Rectal smooth muscle tissue (tissue), 1 donor: Measurements from ENCODE around the gene TASOR.
"Not testable (repeated sequence)": the region's sequence is repeated elsewhere in the genome, so short reads cannot be mapped to it uniquely, and the experiment has no call there.

Experiments used
- H3K27ac ChIP-seq: one replicate; pipeline ENCODE4 v1.7.0; 2013; ENCODE audit warnings: low read depth, low read length, inconsistent platforms
- H3K27me3 ChIP-seq: one replicate; pipeline ENCODE4 v1.7.0; 2013; ENCODE audit warnings: low read length; ENCODE audit not compliant: control insufficient read depth, insufficient read depth
- H3K36me3 ChIP-seq: one replicate; pipeline ENCODE4 v1.7.0; 2013; ENCODE audit warnings: low read length; ENCODE audit not compliant: control insufficient read depth, insufficient read depth
- H3K4me1 ChIP-seq: one replicate; pipeline ENCODE4 v1.7.0; 2013; ENCODE audit warnings: low read length; ENCODE audit not compliant: control insufficient read depth, insufficient read depth
- H3K4me3 ChIP-seq: one replicate; pipeline ENCODE4 v1.7.0; 2013; ENCODE audit warnings: low read length
- H3K9ac ChIP-seq: one replicate; pipeline ENCODE4 v1.7.0; 2013; ENCODE audit warnings: low read length

Gene TASOR

GRCh38 chr3:56694867-56695683 lies 12.0 kb upstream of the TASOR start:
- H3K36me3 ChIP-seq = no peaks in the 10 kb centered on the region
- no peaks in the 10 kb centered on the region for H3K4me1 ChIP-seq
- no peak overlapping the region for H3K9ac ChIP-seq
- no peaks in the 10 kb centered on the region for H3K27me3 ChIP-seq
- no peak overlapping the region for H3K27ac ChIP-seq
- no peak overlapping the region for H3K4me3 ChIP-seq

DNA sequence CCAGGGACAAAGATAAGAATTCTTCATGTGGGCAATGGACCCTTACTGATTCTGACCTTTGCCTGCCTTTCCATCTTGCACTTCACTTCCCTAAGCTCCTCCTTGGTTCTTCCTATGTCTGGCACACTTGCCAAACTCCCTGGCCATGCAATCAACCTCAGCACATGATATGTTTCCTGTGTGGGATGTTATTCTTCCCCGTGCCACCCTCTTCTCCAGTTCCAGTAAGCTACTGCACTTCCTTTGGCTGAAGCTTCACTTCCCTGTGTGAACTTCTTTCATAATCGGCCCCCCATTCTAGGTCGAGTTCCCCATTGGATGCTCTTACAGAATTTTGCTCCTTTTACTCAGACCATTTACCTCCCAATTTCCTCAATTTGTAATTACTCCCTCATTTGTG lies 10.7 kb upstream of the TASOR start:
- Histone ChIP-seq H3K27me3 (no peaks in the 10 kb centered on the region), H3K4me3 (no peak overlapping the region), H3K9ac (no peak overlapping the region), H3K36me3 (no peaks in the 10 kb centered on the region), H3K4me1 (no peaks in the 10 kb centered on the region), H3K27ac (no peak overlapping the region)

DNA sequence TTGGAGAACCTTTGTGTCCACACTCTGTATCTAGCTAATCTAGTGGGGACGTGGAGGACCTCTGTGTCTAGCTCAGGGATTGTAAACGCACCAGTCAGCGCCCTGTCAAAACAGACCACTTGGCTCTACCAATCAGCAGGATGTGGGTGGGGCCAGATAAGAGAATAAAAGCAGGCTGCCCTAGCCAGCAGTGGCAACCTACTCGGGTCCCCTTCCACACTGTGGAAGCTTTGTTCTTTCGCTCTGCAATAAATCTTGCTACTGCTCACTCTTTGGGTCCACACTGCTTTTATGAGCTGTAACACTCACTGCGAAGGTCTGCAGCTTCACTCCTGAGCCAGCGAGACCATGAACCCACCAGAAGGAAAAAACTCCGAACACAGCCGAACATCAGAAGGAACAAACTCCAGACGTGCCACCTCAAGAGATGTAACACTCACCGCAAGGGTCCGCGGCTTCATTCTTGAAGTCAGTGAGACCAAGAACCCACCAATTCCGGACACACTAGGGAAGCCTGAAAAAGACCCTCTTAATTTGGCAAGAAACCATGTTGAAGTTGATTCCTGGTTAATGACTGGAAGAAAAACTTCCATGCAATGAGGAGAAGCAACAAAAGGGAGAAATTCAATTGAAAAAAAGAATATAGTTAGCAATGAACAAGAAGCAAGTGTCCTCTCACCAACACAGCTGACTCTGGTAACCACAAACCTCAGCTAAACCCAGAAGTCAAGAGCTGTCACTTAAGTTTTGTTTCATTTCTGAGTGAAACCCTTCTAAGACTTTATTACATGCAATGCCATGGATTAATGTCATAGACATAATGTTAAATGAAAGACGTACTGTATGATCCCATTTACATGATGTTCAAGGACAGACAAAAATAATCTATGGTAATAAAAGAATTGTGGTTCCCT lies 9.7 kb upstream of the TASOR start:
- not testable (repeated sequence) for H3K27me3 ChIP-seq, H3K36me3 ChIP-seq, H3K4me3 ChIP-seq, H3K4me1 ChIP-seq, H3K27ac ChIP-seq, H3K9ac ChIP-seq

DNA sequence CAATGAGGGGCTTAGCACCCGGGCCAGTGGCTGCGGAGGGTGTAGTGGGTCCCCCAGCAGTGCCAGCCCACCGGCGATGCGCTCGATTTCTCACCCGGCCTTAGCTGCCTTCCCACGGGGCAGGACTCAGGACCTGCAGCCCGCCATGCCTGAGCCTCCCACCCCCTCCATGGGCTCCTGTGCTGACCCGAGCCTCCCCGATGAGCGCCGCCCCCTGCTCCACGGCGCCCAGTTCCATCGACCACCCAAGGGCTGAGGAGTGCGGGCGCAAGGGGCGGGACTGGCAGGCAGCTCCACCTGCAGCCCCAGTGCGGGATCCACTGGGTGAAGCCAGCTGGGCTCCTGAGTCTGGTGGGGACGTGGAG lies 8.9 kb upstream of the TASOR start:
- not testable (repeated sequence) for H3K4me1 ChIP-seq, H3K27me3 ChIP-seq, H3K4me3 ChIP-seq, H3K36me3 ChIP-seq, H3K9ac ChIP-seq, H3K27ac ChIP-seq

DNA sequence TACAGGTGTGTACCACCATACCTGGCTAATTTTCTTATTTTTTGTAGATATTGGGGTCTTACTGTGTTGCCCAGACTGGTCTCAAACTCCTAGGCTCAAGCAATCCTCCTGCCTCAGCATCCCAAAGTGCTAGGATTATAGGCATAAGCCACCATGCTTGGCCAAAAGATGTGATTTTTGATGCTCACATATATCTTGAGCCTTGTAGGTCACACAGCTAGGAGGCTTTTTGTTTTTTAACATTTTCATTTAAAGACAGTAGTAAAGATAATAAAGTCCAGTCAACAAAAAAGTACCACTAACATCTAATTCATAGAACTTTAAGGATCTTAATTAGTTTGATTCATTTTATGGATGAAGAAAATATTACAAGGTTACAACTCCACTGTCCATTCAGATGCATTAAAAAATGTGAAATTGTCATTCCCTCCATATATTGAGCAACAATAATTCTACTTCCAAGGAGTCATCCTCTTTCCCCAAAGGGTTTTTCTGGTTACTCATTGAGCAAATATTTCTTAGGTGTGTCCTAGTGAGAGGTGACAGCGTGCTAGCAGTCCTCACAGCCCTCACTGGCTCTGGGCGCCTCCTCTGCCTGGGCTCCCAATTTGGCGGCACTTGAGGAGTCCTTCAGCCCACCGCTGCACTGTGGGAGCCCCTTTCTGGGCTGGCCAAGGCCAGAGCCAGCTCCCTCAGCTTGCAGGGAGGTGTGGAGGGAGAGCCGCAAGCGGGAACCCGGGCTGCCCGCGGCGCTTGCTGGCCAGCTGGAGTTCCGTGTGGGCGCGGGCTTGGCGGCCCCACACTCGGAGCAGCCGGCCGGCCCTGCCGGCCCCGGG lies 8.3 kb upstream of the TASOR start:
- no peak overlapping the region for H3K27ac ChIP-seq
- no peaks in the 10 kb centered on the region for H3K36me3 ChIP-seq
- no peaks in the 10 kb centered on the region for H3K4me1 ChIP-seq

DNA sequence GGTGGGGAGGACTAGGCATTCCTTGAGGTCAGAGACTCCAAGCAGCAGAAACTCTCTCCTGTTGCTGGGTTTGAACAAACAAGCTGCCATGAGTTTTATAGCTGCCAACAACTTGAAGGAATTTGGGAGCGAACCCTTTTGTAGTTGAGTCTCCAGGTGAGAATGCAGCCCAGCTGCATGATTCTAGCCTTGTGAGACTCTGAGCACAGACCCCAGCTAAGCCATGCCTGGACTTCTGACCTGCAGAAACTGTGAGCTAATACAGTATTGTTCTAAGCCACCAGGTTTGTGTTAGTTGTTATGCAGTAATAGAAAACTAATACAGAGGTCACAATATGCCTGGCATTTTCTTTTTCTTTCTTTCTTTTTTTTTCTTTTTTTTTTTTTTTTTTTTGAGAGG lies 6.2 kb upstream of the TASOR start:
- no peaks in the 10 kb centered on the region for H3K27me3 ChIP-seq
- no peaks in the 10 kb centered on the region for H3K4me1 ChIP-seq
- no peak overlapping the region for H3K27ac ChIP-seq
- H3K36me3 ChIP-seq = no peaks in the 10 kb centered on the region
- no peak overlapping the region for H3K4me3 ChIP-seq
- no peak overlapping the region for H3K9ac ChIP-seq

More for the DNA sequence above, 8.3 kb upstream of the TASOR start:
- no peak overlapping the region for H3K9ac ChIP-seq
- no peaks in the 10 kb centered on the region for H3K27me3 ChIP-seq
- H3K4me3 ChIP-seq = no peak overlapping the region

- Histone ChIP-seq H3K9ac (no peak overlapping the region), H3K4me1 (no peaks in the 10 kb centered on the region), H3K4me3 (no peak overlapping the region), H3K27ac (no peak overlapping the region), H3K27me3 (no peaks in the 10 kb centered on the region), H3K36me3 (no peaks in the 10 kb centered on the region)
Observed at GRCh38 chr3:56688191-56688590, 5.1 kb upstream of the TASOR start.

DNA sequence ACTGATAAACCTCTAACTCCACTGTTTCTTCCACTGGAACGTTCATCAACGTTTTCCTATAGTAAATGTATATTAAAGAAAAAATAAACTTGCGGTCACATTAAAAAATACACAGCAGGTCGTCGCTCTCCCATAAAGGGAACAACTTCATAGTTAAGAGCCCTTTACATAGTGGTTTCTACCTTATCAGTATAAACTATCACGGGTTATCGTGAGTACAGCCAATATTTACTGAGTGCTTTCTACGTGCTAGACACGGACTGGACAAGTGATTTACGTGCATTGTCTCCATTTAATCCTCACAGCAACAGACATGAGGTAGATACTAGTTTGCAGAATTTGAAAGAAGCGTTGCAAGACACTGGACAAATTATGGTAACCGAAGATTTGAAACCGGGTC lies 964 bp upstream of the TASOR start:
- peaks cover 4% of the 10 kb centered on the region for H3K4me1 ChIP-seq
- H3K27ac ChIP-seq = no peak overlapping the region
- H3K9ac ChIP-seq = no peak overlapping the region
- no peaks in the 10 kb centered on the region for H3K27me3 ChIP-seq
- no peak overlapping the region for H3K4me3 ChIP-seq
- H3K36me3 ChIP-seq = no peaks in the 10 kb centered on the region

- H3K9ac ChIP-seq = peak overlapping the region; percentile 77
- H3K36me3 ChIP-seq = no peaks in the 10 kb centered on the region
- H3K27me3 ChIP-seq = no peaks in the 10 kb centered on the region
- peak overlapping the region; percentile 100 for H3K27ac ChIP-seq
- peak overlapping the region; percentile 89 for H3K4me3 ChIP-seq
- H3K4me1 ChIP-seq = peaks cover 4% of the 10 kb centered on the region
Observed at GRCh38 chr3:56682462-56683121, 473 bp downstream of the TASOR start.

GRCh38 chr3:56681984-56682461 lies 1.0 kb downstream of the TASOR start:
- Histone ChIP-seq H3K36me3 (no peaks in the 10 kb centered on the region), H3K4me1 (peaks cover 4% of the 10 kb centered on the region)

GRCh38 chr3:56680054-56680580 lies 2.9 kb downstream of the TASOR start:
- Histone ChIP-seq H3K4me3 (no peak overlapping the region), H3K27me3 (no peaks in the 10 kb centered on the region), H3K4me1 (peaks cover 4% of the 10 kb centered on the region), H3K27ac (no peak overlapping the region), H3K9ac (no peak overlapping the region), H3K36me3 (no peaks in the 10 kb centered on the region)

More at GRCh38 chr3:56681984-56682461, 1.0 kb downstream of the TASOR start:
- peak overlapping the region; percentile 89 for H3K4me3 ChIP-seq
- peak overlapping the region; percentile 100 for H3K27ac ChIP-seq
- H3K9ac ChIP-seq = peak overlapping the region; percentile 66
- H3K27me3 ChIP-seq = no peaks in the 10 kb centered on the region
